Esophagus squamous epithelium (tissue), 4 donors: ENCODE results near the gene CTIF.

Experiments
- POLR2A ChIP-seq, 4 donors: fragments of 450-650 bp; IDR thresholded peaks; one replicate each; pipeline ENCODE4 v1.6.1; 2017; ENCODE audit warnings: antibody characterized with exemption in 4 of 4, mild to moderate bottlenecking in 4 of 4, moderate library complexity in 3 of 4
- TF ChIP-seq, protein P1 (sequence below), 6 experiments: fragments of 450-650 bp in 4 of 6; fragments of 200-600 bp in 2 of 6; sonication (generic) in 2 of 6; IDR thresholded peaks; one replicate each; pipeline ENCODE4 v1.5.1; 2016 to 2019; ENCODE audit warnings: antibody characterized with exemption in 6 of 6, mild to moderate bottlenecking in 4 of 6, moderate library complexity in 4 of 6

DNA sequence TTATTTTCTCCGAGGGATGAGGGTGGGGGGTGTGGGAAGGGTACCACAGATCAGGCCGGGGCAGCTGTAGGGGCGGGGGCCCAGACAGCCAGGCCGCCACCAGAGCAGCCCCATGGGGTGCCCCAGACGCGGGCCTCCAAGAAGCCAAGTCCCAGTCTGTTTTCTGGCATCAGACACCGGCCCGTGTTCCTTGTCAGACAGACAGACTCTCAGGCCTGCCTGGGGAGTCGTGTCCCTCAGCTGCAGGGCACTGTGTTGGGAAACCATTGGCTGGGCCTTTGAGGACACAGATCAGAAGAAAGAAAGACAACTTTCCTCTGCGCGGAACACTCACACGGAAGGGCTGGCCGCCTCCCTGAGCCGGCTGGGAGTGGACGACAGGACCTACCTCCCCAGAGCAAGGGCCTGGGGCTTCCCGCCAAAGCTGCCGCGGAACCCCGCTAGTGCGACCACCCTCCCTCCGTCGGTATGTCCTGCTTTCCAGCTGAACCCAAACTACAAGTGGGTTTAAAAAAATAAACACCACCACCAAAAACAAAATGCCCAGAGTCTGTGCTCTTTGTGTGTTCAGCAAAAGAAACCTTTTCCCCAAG, 323.9 kb downstream of the CTIF start:
- TF ChIP-seq, protein P1, sequence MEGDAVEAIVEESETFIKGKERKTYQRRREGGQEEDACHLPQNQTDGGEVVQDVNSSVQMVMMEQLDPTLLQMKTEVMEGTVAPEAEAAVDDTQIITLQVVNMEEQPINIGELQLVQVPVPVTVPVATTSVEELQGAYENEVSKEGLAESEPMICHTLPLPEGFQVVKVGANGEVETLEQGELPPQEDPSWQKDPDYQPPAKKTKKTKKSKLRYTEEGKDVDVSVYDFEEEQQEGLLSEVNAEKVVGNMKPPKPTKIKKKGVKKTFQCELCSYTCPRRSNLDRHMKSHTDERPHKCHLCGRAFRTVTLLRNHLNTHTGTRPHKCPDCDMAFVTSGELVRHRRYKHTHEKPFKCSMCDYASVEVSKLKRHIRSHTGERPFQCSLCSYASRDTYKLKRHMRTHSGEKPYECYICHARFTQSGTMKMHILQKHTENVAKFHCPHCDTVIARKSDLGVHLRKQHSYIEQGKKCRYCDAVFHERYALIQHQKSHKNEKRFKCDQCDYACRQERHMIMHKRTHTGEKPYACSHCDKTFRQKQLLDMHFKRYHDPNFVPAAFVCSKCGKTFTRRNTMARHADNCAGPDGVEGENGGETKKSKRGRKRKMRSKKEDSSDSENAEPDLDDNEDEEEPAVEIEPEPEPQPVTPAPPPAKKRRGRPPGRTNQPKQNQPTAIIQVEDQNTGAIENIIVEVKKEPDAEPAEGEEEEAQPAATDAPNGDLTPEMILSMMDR (IDR thresholded peaks at IDR 0.05): no peak
- TF ChIP-seq POLR2A (IDR thresholded peaks at IDR 0.05): no peak
